ENCODE measurements around the gene FARS2.

GRCh38 chr6:5471637-5472398 lies 210.5 kb downstream of the FARS2 start:
- TF ChIP-seq FOXJ3 (CRISPR knock-in tag; IDR thresholded peaks at IDR 0.05; ENCODE audit: borderline replicate concordance) = no peak
- TF ChIP-seq IRF1 (CRISPR knock-in tag; IDR thresholded peaks at IDR 0.05) = no peak
- TF ChIP-seq, protein P1, sequence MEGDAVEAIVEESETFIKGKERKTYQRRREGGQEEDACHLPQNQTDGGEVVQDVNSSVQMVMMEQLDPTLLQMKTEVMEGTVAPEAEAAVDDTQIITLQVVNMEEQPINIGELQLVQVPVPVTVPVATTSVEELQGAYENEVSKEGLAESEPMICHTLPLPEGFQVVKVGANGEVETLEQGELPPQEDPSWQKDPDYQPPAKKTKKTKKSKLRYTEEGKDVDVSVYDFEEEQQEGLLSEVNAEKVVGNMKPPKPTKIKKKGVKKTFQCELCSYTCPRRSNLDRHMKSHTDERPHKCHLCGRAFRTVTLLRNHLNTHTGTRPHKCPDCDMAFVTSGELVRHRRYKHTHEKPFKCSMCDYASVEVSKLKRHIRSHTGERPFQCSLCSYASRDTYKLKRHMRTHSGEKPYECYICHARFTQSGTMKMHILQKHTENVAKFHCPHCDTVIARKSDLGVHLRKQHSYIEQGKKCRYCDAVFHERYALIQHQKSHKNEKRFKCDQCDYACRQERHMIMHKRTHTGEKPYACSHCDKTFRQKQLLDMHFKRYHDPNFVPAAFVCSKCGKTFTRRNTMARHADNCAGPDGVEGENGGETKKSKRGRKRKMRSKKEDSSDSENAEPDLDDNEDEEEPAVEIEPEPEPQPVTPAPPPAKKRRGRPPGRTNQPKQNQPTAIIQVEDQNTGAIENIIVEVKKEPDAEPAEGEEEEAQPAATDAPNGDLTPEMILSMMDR (IDR thresholded peaks at IDR 0.05) = no peak
- no peak for TF ChIP-seq JUN (CRISPR knock-in tag; IDR thresholded peaks at IDR 0.05)
- TF ChIP-seq TEAD4 (CRISPR knock-in tag; IDR thresholded peaks at IDR 0.05) = no peak
- TF ChIP-seq ATF2 (CRISPR knock-in tag; IDR thresholded peaks at IDR 0.05; ENCODE audit: borderline replicate concordance, low read depth) = no peak
- no peak for TF ChIP-seq RORB (CRISPR knock-in tag; IDR thresholded peaks at IDR 0.05)
- TF ChIP-seq, protein P2, sequence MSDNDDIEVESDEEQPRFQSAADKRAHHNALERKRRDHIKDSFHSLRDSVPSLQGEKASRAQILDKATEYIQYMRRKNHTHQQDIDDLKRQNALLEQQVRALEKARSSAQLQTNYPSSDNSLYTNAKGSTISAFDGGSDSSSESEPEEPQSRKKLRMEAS (CRISPR knock-in tag; IDR thresholded peaks at IDR 0.05) = no peak
- no peak for TF ChIP-seq TEAD1 (CRISPR knock-in tag; IDR thresholded peaks at IDR 0.05)
- TF ChIP-seq ZNF138 (CRISPR knock-in tag; conservative IDR thresholded peaks at IDR 0.05) = no peak
- TF ChIP-seq, protein P3, sequence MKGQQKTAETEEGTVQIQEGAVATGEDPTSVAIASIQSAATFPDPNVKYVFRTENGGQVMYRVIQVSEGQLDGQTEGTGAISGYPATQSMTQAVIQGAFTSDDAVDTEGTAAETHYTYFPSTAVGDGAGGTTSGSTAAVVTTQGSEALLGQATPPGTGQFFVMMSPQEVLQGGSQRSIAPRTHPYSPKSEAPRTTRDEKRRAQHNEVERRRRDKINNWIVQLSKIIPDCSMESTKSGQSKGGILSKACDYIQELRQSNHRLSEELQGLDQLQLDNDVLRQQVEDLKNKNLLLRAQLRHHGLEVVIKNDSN (CRISPR knock-in tag; IDR thresholded peaks at IDR 0.05) = no peak
- no peak for TF ChIP-seq ZNF263 (CRISPR knock-in tag; IDR thresholded peaks at IDR 0.05; ENCODE audit: low read depth)

All from WTC11 (cell line).